Loucy (cell line): ENCODE measurements around the gene LARP4B.

ENCODE experiments used
- H2AFZ ChIP-seq: fragments of 200-600 bp; sonication (generic); 2 replicates; pipeline ENCODE4 v1.6.0; 2016; ENCODE audit warnings: antibody characterized with exemption, mild to moderate bottlenecking, low read length, moderate library complexity
- H3F3A ChIP-seq: fragments of 200-600 bp; 2 replicates; pipeline ENCODE4 v1.6.0; 2016; ENCODE audit warnings: antibody characterized with exemption, low read depth, mild to moderate bottlenecking
- H3K27me3 ChIP-seq: fragments of 200-600 bp; sonication (generic); 2 replicates; pipeline ENCODE4 v1.6.1; 2014; ENCODE audit warnings: low read length, mild to moderate bottlenecking; ENCODE audit not compliant: insufficient read depth, poor library complexity, severe bottlenecking
- H3K36me3 ChIP-seq: fragments of 200-600 bp; sonication (generic); 2 replicates; pipeline ENCODE4 v1.6.1; 2016; ENCODE audit warnings: low read length; ENCODE audit not compliant: insufficient read depth
- H3K4me1 ChIP-seq: fragments of 200-600 bp; sonication (generic); 2 replicates; pipeline ENCODE4 v1.5.1; 2014; ENCODE audit warnings: low read length, mild to moderate bottlenecking; ENCODE audit not compliant: insufficient read depth, poor library complexity, severe bottlenecking
- H3K4me2 ChIP-seq: fragments of 200-600 bp; sonication (generic); 2 replicates; pipeline ENCODE4 v1.6.0; 2014; ENCODE audit warnings: antibody characterized with exemption, low read length, low read depth, mild to moderate bottlenecking; ENCODE audit not compliant: poor library complexity, severe bottlenecking
- H3K4me3 ChIP-seq: fragments of 200-600 bp; sonication (generic); 2 replicates; pipeline ENCODE4 v1.5.1; 2014; ENCODE audit warnings: low read length, mild to moderate bottlenecking, mixed read lengths; ENCODE audit not compliant: poor library complexity, severe bottlenecking
- H3K79me2 ChIP-seq: fragments of 200-600 bp; sonication (generic); 2 replicates; pipeline ENCODE4 v1.6.1; 2014; ENCODE audit warnings: low read length; ENCODE audit not compliant: insufficient read depth
- H3K9ac ChIP-seq: fragments of 200-600 bp; sonication (generic); 2 replicates; pipeline ENCODE4 v1.6.0; 2014; ENCODE audit warnings: mild to moderate bottlenecking, low read depth, low read length, moderate library complexity; ENCODE audit not compliant: poor library complexity, severe bottlenecking
- H3K9me2 ChIP-seq: fragments of 200-600 bp; sonication (generic); replicated peaks from 2 replicates; pipeline ENCODE4 v1.6.1; 2016; ENCODE audit warnings: low read depth, low read length, mixed read lengths
- H3K9me3 ChIP-seq: fragments of 200-600 bp; sonication (generic); 2 replicates; pipeline ENCODE4 v1.6.1; 2014; ENCODE audit warnings: mild to moderate bottlenecking, antibody characterized with exemption, low read length, low read depth; ENCODE audit not compliant: insufficient read depth
- H4K20me1 ChIP-seq: fragments of 200-600 bp; sonication (generic); 2 replicates; pipeline ENCODE4 v1.6.0; 2014; ENCODE audit warnings: antibody characterized with exemption, low read length, mild to moderate bottlenecking; ENCODE audit not compliant: insufficient read depth, poor library complexity, severe bottlenecking
- CTCF ChIP-seq: fragments of 200-600 bp; sonication (generic); conservative IDR thresholded peaks from 2 replicates; pipeline ENCODE4 v1.5.1; 2014; ENCODE audit warnings: mild to moderate bottlenecking, antibody characterized with exemption, low read length
- EZH2phosphoT487 ChIP-seq: fragments of 200-600 bp; IDR thresholded peaks from 2 replicates; pipeline ENCODE4 v1.6.1; 2018; ENCODE audit warnings: antibody characterized with exemption, mild to moderate bottlenecking, moderate library complexity, borderline replicate concordance

Gene LARP4B

GRCh38 chr10:844552-844951 lies 87.0 kb downstream of the LARP4B start:
- peaks cover 51% of the 10 kb centered on the region; the same call in 1 of the 2 replicates for H3K79me2 ChIP-seq
- TF ChIP-seq CTCF (no peak), EZH2phosphoT487 (no peak)
- H3K4me2 ChIP-seq, result no peak overlapping the region
- H3K9me3 ChIP-seq, result no peaks in the 10 kb centered on the region
- H3F3A ChIP-seq, result no peaks in the 10 kb centered on the region
- H3K36me3 ChIP-seq, result peaks cover 61% of the 10 kb centered on the region; the same call in 1 of the 2 replicates
- H4K20me1 ChIP-seq, result peaks cover 3% of the 10 kb centered on the region
- H3K4me1 ChIP-seq, result peaks cover 21% of the 10 kb centered on the region
- H3K27me3 ChIP-seq, result no peaks in the 10 kb centered on the region
- H2AFZ ChIP-seq, result no peak overlapping the region
- H3K9ac ChIP-seq, result no peak overlapping the region
- no peak overlapping the region for H3K4me3 ChIP-seq
- no peaks in the 10 kb centered on the region for H3K9me2 ChIP-seq

- Histone ChIP-seq H3K9me3 (no peaks in the 10 kb centered on the region), H3K27me3 (no peaks in the 10 kb centered on the region), H2AFZ (no peak overlapping the region), H3K79me2 (peaks cover 47% of the 10 kb centered on the region; the same call in 1 of the 2 replicates), H3K4me2 (no peak overlapping the region), H3F3A (no peaks in the 10 kb centered on the region), H3K9me2 (no peaks in the 10 kb centered on the region), H3K4me1 (peaks cover 21% of the 10 kb centered on the region), H3K36me3 (peaks cover 68% of the 10 kb centered on the region; the same call in 1 of the 2 replicates), H3K4me3 (no peak overlapping the region), H3K9ac (no peak overlapping the region), H4K20me1 (peaks cover under 1% of the 10 kb centered on the region)
- TF ChIP-seq EZH2phosphoT487 (no peak), CTCF (no peak)
Observed at GRCh38 chr10:843703-844102, 87.8 kb downstream of the LARP4B start.

- Histone ChIP-seq H3K4me3 (no peak overlapping the region), H3K79me2 (peaks cover 47% of the 10 kb centered on the region; the same call in 1 of the 2 replicates)
Observed at GRCh38 chr10:842795-843194, 88.7 kb downstream of the LARP4B start.

More at GRCh38 chr10:842795-843194, 88.7 kb downstream of the LARP4B start:
- Histone ChIP-seq H3F3A (no peaks in the 10 kb centered on the region), H3K9me3 (no peaks in the 10 kb centered on the region), H3K4me1 (peaks cover 21% of the 10 kb centered on the region), H4K20me1 (no peaks in the 10 kb centered on the region), H3K9me2 (no peaks in the 10 kb centered on the region), H2AFZ (no peak overlapping the region), H3K4me2 (no peak overlapping the region), H3K36me3 (peaks cover 75% of the 10 kb centered on the region; the same call in 1 of the 2 replicates), H3K27me3 (no peaks in the 10 kb centered on the region), H3K9ac (no peak overlapping the region)
- TF ChIP-seq EZH2phosphoT487 (no peak), CTCF (no peak)
